ENCODE data around the gene IMPDH1.

DNA sequence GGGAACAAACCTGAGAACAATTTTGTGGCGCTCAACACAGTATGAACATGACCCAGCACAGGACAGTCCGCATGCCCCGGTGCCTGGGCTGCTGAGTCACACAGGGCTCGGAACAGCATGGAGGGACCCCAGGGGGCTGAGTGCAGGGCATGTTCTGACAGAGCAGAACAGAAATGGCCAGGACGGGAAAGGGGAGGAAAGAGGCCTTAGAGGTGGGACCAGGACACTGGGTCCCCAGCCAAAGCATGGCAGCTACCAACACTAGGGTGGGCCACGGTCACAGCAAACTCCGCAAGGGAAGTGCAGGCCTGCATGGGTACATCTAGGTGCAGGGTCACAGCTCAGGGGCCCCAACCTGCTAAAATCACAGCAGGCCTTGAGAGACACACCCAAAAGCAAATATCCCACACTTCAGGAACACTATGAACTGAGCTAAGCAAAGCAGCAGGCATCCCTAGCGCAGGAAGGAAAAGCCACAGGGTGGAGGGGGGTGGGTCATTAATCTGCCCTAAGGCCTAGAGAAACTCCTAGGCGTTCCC, 5.6 kb downstream of the IMPDH1 start:
- TF ChIP-seq TAF1 (conservative IDR thresholded peaks at IDR 0.05) (no peak), RAD21 (IDR thresholded peaks at IDR 0.05) (no peak), GABPA (IDR thresholded peaks at IDR 0.05 in 1 of 2, conservative IDR thresholded peaks at IDR 0.05 in 1 of 2) (no peak), HNF4A (conservative IDR thresholded peaks at IDR 0.05) (no peak), JUND (IDR thresholded peaks at IDR 0.05) (no peak), FOXA1 (IDR thresholded peaks at IDR 0.05) (no peak), SP1 (IDR thresholded peaks at IDR 0.05) (no peak), HNF4G (IDR thresholded peaks at IDR 0.05) (no peak), YY1 (IDR thresholded peaks at IDR 0.05) (no peak)
- TF ChIP-seq, protein P1, sequence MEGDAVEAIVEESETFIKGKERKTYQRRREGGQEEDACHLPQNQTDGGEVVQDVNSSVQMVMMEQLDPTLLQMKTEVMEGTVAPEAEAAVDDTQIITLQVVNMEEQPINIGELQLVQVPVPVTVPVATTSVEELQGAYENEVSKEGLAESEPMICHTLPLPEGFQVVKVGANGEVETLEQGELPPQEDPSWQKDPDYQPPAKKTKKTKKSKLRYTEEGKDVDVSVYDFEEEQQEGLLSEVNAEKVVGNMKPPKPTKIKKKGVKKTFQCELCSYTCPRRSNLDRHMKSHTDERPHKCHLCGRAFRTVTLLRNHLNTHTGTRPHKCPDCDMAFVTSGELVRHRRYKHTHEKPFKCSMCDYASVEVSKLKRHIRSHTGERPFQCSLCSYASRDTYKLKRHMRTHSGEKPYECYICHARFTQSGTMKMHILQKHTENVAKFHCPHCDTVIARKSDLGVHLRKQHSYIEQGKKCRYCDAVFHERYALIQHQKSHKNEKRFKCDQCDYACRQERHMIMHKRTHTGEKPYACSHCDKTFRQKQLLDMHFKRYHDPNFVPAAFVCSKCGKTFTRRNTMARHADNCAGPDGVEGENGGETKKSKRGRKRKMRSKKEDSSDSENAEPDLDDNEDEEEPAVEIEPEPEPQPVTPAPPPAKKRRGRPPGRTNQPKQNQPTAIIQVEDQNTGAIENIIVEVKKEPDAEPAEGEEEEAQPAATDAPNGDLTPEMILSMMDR (IDR thresholded peaks at IDR 0.05; ENCODE audit: low read depth, low read length, missing input control): no peak
- TF ChIP-seq, protein P2, sequence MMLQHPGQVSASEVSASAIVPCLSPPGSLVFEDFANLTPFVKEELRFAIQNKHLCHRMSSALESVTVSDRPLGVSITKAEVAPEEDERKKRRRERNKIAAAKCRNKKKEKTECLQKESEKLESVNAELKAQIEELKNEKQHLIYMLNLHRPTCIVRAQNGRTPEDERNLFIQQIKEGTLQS (IDR thresholded peaks at IDR 0.05): no peak
- TF ChIP-seq, protein P3, sequence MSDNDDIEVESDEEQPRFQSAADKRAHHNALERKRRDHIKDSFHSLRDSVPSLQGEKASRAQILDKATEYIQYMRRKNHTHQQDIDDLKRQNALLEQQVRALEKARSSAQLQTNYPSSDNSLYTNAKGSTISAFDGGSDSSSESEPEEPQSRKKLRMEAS (IDR thresholded peaks at IDR 0.05): no peak
- TF ChIP-seq, protein P4, sequence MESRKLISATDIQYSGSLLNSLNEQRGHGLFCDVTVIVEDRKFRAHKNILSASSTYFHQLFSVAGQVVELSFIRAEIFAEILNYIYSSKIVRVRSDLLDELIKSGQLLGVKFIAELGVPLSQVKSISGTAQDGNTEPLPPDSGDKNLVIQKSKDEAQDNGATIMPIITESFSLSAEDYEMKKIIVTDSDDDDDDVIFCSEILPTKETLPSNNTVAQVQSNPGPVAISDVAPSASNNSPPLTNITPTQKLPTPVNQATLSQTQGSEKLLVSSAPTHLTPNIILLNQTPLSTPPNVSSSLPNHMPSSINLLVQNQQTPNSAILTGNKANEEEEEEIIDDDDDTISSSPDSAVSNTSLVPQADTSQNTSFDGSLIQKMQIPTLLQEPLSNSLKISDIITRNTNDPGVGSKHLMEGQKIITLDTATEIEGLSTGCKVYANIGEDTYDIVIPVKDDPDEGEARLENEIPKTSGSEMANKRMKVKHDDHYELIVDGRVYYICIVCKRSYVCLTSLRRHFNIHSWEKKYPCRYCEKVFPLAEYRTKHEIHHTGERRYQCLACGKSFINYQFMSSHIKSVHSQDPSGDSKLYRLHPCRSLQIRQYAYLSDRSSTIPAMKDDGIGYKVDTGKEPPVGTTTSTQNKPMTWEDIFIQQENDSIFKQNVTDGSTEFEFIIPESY (IDR thresholded peaks at IDR 0.05): no peak
- TF ChIP-seq, protein P5, sequence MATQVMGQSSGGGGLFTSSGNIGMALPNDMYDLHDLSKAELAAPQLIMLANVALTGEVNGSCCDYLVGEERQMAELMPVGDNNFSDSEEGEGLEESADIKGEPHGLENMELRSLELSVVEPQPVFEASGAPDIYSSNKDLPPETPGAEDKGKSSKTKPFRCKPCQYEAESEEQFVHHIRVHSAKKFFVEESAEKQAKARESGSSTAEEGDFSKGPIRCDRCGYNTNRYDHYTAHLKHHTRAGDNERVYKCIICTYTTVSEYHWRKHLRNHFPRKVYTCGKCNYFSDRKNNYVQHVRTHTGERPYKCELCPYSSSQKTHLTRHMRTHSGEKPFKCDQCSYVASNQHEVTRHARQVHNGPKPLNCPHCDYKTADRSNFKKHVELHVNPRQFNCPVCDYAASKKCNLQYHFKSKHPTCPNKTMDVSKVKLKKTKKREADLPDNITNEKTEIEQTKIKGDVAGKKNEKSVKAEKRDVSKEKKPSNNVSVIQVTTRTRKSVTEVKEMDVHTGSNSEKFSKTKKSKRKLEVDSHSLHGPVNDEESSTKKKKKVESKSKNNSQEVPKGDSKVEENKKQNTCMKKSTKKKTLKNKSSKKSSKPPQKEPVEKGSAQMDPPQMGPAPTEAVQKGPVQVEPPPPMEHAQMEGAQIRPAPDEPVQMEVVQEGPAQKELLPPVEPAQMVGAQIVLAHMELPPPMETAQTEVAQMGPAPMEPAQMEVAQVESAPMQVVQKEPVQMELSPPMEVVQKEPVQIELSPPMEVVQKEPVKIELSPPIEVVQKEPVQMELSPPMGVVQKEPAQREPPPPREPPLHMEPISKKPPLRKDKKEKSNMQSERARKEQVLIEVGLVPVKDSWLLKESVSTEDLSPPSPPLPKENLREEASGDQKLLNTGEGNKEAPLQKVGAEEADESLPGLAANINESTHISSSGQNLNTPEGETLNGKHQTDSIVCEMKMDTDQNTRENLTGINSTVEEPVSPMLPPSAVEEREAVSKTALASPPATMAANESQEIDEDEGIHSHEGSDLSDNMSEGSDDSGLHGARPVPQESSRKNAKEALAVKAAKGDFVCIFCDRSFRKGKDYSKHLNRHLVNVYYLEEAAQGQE (IDR thresholded peaks at IDR 0.05): no peak
